ENCODE measurements around the gene NR2E3. TPM values are rescaled to one million over a fixed set of nuclear protein-coding genes. Genes with fewer than 3 reads are reported as not detected.

Gene NR2E3
- 1 to 10 TPM in 1 of 4 donors, under 1 TPM in 2, not detected in 1; 0.45 to 1.0 (median 0.54) TPM for total RNA-seq

- Histone ChIP-seq H3K4me3 (replicated peaks in 1 of 3) (no peak within 1 kb of the TSS), H3K4me1 (no peaks in the 10 kb centered on the region), H3K27ac (no peak within 1 kb of the TSS), H3K27me3 (no peaks in the 10 kb centered on the region), H3K36me3 (no peaks in the 10 kb centered on the region), H3K9me3 (no peaks in the 10 kb centered on the region)
- no peak for DNase-seq
- intact Hi-C loops (cut with DNase I) = no loop called here
- TF ChIP-seq, protein P1, sequence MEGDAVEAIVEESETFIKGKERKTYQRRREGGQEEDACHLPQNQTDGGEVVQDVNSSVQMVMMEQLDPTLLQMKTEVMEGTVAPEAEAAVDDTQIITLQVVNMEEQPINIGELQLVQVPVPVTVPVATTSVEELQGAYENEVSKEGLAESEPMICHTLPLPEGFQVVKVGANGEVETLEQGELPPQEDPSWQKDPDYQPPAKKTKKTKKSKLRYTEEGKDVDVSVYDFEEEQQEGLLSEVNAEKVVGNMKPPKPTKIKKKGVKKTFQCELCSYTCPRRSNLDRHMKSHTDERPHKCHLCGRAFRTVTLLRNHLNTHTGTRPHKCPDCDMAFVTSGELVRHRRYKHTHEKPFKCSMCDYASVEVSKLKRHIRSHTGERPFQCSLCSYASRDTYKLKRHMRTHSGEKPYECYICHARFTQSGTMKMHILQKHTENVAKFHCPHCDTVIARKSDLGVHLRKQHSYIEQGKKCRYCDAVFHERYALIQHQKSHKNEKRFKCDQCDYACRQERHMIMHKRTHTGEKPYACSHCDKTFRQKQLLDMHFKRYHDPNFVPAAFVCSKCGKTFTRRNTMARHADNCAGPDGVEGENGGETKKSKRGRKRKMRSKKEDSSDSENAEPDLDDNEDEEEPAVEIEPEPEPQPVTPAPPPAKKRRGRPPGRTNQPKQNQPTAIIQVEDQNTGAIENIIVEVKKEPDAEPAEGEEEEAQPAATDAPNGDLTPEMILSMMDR (IDR thresholded peaks at IDR 0.05) = no peak
- TF ChIP-seq POLR2A (IDR thresholded peaks at IDR 0.05) = no peak
- WGBS, 2 donors = 85 to 88% methylated on average over 13 to 16 of the region's 16 CpGs
Measured at GRCh38 chr15:71810256-71811035, at the start of gene NR2E3. TSS of gene NR2E3 (plus strand) at chr15:71810554. CDS start at chr15:71810744, 190 bp downstream.

GRCh38 chr15:71760852-71761251 lies 49.5 kb upstream of the NR2E3 start:
- TF ChIP-seq, protein P1 (IDR thresholded peaks at IDR 0.05) = no peak
- TF ChIP-seq POLR2A (IDR thresholded peaks at IDR 0.05) = no peak
- Histone ChIP-seq H3K4me3 (replicated peaks in 1 of 3) (no peak overlapping the region), H3K27ac (peak overlapping the region in 1 of 3 donors; percentile 27), H3K9me3 (no peaks in the 10 kb centered on the region), H3K27me3 (no peaks in the 10 kb centered on the region), H3K4me1 (no peaks in the 10 kb centered on the region), H3K36me3 (no peaks in the 10 kb centered on the region)
- intact Hi-C loops (cut with DNase I) = no loop called here
- no peak for DNase-seq
- 93% methylated on average over 1 of the region's 1 CpG for WGBS, 2 donors

- Histone ChIP-seq H3K36me3 (no peaks in the 10 kb centered on the region), H3K27me3 (no peaks in the 10 kb centered on the region), H3K4me3 (replicated peaks in 1 of 3) (no peak overlapping the region), H3K27ac (peak overlapping the region in 1 of 3 donors; percentile 27), H3K9me3 (no peaks in the 10 kb centered on the region), H3K4me1 (no peaks in the 10 kb centered on the region)
- 60 to 78% methylated on average over 3 of the region's 3 CpGs for WGBS, 2 donors
- intact Hi-C loops (cut with DNase I) = no loop called here
- no peak for TF ChIP-seq POLR2A (IDR thresholded peaks at IDR 0.05)
- TF ChIP-seq, protein P1 (IDR thresholded peaks at IDR 0.05) = no peak
- DNase-seq = peak in 1 of 2 donors; percentile 14
Measured at GRCh38 chr15:71761649-71762048, 48.7 kb upstream of the NR2E3 start.

- H3K4me3 ChIP-seq (replicated peaks in 1 of 3) = no peak overlapping the region
- H3K27ac ChIP-seq = no peak overlapping the region
- intact Hi-C loops (cut with DNase I) = no loop called here
- no peaks in the 10 kb centered on the region for H3K9me3 ChIP-seq
- no peak for TF ChIP-seq POLR2A (IDR thresholded peaks at IDR 0.05)
- TF ChIP-seq, protein P1 (IDR thresholded peaks at IDR 0.05) = no peak
- no peaks in the 10 kb centered on the region for H3K36me3 ChIP-seq
- DNase-seq = no peak
- WGBS, 2 donors = 94 to 96% methylated on average over 5 of the region's 5 CpGs
- no peaks in the 10 kb centered on the region for H3K27me3 ChIP-seq
- H3K4me1 ChIP-seq = no peaks in the 10 kb centered on the region
Measured at GRCh38 chr15:71768184-71768583, 42.2 kb upstream of the NR2E3 start.

DNA sequence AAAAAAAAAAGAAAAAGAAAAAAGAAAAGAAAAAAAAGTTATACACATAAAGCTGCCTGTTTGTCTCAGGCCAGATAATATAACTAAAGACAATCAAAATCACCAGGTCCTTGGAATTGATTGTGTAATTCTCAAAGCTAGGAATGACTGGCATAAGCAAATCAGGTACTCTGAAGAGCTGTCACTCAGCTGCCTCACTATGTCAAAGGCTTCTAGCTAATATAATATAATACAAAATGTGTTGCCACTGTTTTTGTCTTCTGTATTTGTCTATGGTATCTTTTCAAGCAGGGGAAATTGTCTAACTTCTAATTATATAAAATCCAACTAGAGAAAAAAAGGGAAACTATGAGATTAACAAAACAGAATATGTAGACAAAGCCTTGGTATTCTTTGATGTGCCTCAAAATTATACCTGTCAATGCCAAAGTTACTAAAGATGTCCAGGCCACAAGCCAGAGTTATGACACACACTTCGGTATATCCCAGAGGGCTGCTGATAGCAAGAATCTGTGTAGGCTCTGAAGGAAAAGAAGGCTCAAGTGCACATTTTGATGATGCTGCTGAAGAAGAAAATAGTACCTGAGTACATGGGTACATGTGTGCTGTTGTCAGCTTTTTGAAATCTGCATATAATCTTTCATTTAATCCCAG lies 37.0 kb upstream of the NR2E3 start:
- Histone ChIP-seq H3K27me3 (no peaks in the 10 kb centered on the region), H3K4me3 (replicated peaks in 1 of 3) (no peak overlapping the region), H3K27ac (no peak overlapping the region), H3K36me3 (no peaks in the 10 kb centered on the region), H3K9me3 (no peaks in the 10 kb centered on the region), H3K4me1 (no peaks in the 10 kb centered on the region)
- intact Hi-C loops (cut with DNase I) = no loop called here
- WGBS, 2 donors = 89 to 97% methylated on average over 1 of the region's 1 CpG
- DNase-seq = no peak
- TF ChIP-seq POLR2A (IDR thresholded peaks at IDR 0.05) = no peak
- TF ChIP-seq, protein P1 (IDR thresholded peaks at IDR 0.05) = no peak

Measured in thyroid gland (tissue), 4 donors.